ENCODE data around the gene PARD3. TPM values are rescaled to one million over a fixed set of nuclear protein-coding genes. Genes with fewer than 3 reads are reported as not detected.

PARD3 gene
- total RNA-seq, 1 experiment from 2014 or later: 46.3 TPM

GRCh38 chr10:34192646-34193045 is 622.5 kb downstream of the PARD3 start:
- ChIA-PET POLR2A (no interaction called here), RAD21 (ENCODE audit: low non-redundant PET in 1 of 2, low total read pairs in 2 of 2, uncharacterized antibody in 2 of 2, unreplicated experiment in 2 of 2) (no interaction called here), CTCF (no interaction called here)
- no peak for DNase-seq (ENCODE audit: low read depth, low spot score)
- intact Hi-C loops (cut with micrococcal nuclease): no loop called here
- Histone ChIP-seq H3K9ac (ENCODE audit: low read length) (no peak overlapping the region), H3K4me1 (ENCODE audit: control insufficient read depth in 1 of 2, insufficient read depth in 2 of 2, low read length in 2 of 2) (no peaks in the 10 kb centered on the region), H3K27me3 (ENCODE audit: insufficient read depth, low read length) (no peaks in the 10 kb centered on the region), H3K36me3 (ENCODE audit: control insufficient read depth in 1 of 2, insufficient read depth in 2 of 2, low read length in 2 of 2) (no peaks in the 10 kb centered on the region), H3K79me2 (ENCODE audit: insufficient read depth, low read length) (no peaks in the 10 kb centered on the region), H3K4me2 (ENCODE audit: low read length) (no peak overlapping the region), H3K27ac (ENCODE audit: low read depth, low read length) (no peak overlapping the region), H3K9me2 (ENCODE audit: insufficient read depth) (no peaks in the 10 kb centered on the region), H3K9me3 (ENCODE audit: control insufficient read depth in 1 of 2, insufficient read depth in 1 of 2, low read depth in 1 of 2, low read length in 2 of 2) (no peaks in the 10 kb centered on the region), H3K4me3 (replicated peaks in 1 of 2; ENCODE audit: low read depth in 1 of 2, low read length in 2 of 2) (no peak overlapping the region), H2AFZ (ENCODE audit: low read depth, low read length, poor library complexity, severe bottlenecking) (no peak overlapping the region), H4K20me1 (ENCODE audit: insufficient read depth) (no peaks in the 10 kb centered on the region)
- no TSS peak for BruUV-seq (replicated peaks)
- TF ChIP-seq ATF3 (IDR thresholded peaks at IDR 0.05) (no peak), CEBPB (IDR thresholded peaks at IDR 0.05; ENCODE audit: low read depth) (no peak), CBX3 (IDR thresholded peaks at IDR 0.05; ENCODE audit: low read depth) (no peak), EGR1 (IDR thresholded peaks at IDR 0.05; ENCODE audit: low read depth) (no peak), POLR2A (IDR thresholded peaks at IDR 0.05; ENCODE audit: borderline replicate concordance, extremely low read depth, insufficient read depth, insufficient read length) (no peak), SP1 (IDR thresholded peaks at IDR 0.05; ENCODE audit: low read depth) (no peak), TCF7L2 (IDR thresholded peaks at IDR 0.05; ENCODE audit: borderline replicate concordance, extremely low read depth, insufficient read depth, insufficient read length) (no peak), FOSL1 (IDR thresholded peaks at IDR 0.05; ENCODE audit: low read depth) (no peak), JUND (IDR thresholded peaks at IDR 0.05) (no peak), ZNF274 (IDR thresholded peaks at IDR 0.05; ENCODE audit: low read depth, low read length) (no peak), ZFX (IDR thresholded peaks at IDR 0.05) (no peak), ELF1 (IDR thresholded peaks at IDR 0.05; ENCODE audit: borderline replicate concordance, low read depth) (no peak), YY1 (IDR thresholded peaks at IDR 0.05; ENCODE audit: extremely low read depth, insufficient replicate concordance, low read depth, low read length) (no peak)
- TF ChIP-seq, protein P1, sequence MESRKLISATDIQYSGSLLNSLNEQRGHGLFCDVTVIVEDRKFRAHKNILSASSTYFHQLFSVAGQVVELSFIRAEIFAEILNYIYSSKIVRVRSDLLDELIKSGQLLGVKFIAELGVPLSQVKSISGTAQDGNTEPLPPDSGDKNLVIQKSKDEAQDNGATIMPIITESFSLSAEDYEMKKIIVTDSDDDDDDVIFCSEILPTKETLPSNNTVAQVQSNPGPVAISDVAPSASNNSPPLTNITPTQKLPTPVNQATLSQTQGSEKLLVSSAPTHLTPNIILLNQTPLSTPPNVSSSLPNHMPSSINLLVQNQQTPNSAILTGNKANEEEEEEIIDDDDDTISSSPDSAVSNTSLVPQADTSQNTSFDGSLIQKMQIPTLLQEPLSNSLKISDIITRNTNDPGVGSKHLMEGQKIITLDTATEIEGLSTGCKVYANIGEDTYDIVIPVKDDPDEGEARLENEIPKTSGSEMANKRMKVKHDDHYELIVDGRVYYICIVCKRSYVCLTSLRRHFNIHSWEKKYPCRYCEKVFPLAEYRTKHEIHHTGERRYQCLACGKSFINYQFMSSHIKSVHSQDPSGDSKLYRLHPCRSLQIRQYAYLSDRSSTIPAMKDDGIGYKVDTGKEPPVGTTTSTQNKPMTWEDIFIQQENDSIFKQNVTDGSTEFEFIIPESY (IDR thresholded peaks at IDR 0.05; ENCODE audit: extremely low read depth, insufficient replicate concordance, low read length): no peak
- TF ChIP-seq, protein P2, sequence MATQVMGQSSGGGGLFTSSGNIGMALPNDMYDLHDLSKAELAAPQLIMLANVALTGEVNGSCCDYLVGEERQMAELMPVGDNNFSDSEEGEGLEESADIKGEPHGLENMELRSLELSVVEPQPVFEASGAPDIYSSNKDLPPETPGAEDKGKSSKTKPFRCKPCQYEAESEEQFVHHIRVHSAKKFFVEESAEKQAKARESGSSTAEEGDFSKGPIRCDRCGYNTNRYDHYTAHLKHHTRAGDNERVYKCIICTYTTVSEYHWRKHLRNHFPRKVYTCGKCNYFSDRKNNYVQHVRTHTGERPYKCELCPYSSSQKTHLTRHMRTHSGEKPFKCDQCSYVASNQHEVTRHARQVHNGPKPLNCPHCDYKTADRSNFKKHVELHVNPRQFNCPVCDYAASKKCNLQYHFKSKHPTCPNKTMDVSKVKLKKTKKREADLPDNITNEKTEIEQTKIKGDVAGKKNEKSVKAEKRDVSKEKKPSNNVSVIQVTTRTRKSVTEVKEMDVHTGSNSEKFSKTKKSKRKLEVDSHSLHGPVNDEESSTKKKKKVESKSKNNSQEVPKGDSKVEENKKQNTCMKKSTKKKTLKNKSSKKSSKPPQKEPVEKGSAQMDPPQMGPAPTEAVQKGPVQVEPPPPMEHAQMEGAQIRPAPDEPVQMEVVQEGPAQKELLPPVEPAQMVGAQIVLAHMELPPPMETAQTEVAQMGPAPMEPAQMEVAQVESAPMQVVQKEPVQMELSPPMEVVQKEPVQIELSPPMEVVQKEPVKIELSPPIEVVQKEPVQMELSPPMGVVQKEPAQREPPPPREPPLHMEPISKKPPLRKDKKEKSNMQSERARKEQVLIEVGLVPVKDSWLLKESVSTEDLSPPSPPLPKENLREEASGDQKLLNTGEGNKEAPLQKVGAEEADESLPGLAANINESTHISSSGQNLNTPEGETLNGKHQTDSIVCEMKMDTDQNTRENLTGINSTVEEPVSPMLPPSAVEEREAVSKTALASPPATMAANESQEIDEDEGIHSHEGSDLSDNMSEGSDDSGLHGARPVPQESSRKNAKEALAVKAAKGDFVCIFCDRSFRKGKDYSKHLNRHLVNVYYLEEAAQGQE (IDR thresholded peaks at IDR 0.05; ENCODE audit: low read depth): no peak
- TF ChIP-seq, protein P3, sequence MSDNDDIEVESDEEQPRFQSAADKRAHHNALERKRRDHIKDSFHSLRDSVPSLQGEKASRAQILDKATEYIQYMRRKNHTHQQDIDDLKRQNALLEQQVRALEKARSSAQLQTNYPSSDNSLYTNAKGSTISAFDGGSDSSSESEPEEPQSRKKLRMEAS (IDR thresholded peaks at IDR 0.05): no peak
- TF ChIP-seq, protein P4, sequence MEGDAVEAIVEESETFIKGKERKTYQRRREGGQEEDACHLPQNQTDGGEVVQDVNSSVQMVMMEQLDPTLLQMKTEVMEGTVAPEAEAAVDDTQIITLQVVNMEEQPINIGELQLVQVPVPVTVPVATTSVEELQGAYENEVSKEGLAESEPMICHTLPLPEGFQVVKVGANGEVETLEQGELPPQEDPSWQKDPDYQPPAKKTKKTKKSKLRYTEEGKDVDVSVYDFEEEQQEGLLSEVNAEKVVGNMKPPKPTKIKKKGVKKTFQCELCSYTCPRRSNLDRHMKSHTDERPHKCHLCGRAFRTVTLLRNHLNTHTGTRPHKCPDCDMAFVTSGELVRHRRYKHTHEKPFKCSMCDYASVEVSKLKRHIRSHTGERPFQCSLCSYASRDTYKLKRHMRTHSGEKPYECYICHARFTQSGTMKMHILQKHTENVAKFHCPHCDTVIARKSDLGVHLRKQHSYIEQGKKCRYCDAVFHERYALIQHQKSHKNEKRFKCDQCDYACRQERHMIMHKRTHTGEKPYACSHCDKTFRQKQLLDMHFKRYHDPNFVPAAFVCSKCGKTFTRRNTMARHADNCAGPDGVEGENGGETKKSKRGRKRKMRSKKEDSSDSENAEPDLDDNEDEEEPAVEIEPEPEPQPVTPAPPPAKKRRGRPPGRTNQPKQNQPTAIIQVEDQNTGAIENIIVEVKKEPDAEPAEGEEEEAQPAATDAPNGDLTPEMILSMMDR (IDR thresholded peaks at IDR 0.05 in 2 of 3, conservative IDR thresholded peaks at IDR 0.05 in 1 of 3; ENCODE audit: borderline replicate concordance in 1 of 3, insufficient read depth in 1 of 3, low read depth in 2 of 3, low read length in 2 of 3): no peak
- no peak for ATAC-seq

Data from HCT116 (cell line).